K562 (cell line): ENCODE data around the gene VPS16. TPM values are rescaled to one million over a fixed set of nuclear protein-coding genes. Genes with fewer than 3 reads are reported as not detected.

Source experiments
- C11orf30 ChIP-seq: fragments of 450-650 bp; IDR thresholded peaks from 2 replicates; pipeline ENCODE4 v1.6.1; 2016; ENCODE audit warnings: low read depth, mild to moderate bottlenecking
- CHD2 ChIP-seq: IDR thresholded peaks from 2 replicates; pipeline ENCODE4 v1.6.1; 2011; ENCODE audit warnings: low read depth, low read length
- CREB1 ChIP-seq, 2 experiments: sonication (generic) in 1 of 2; formaldehyde crosslinking in 1 of 2; IDR thresholded peaks; 2 replicates each; pipeline versions ENCODE4 v1.6.1 to v1.8.0; 2012 to 2022; ENCODE audit warnings: inconsistent platforms in 1 of 2, mild to moderate bottlenecking in 1 of 2, missing genetic modification reagents in 1 of 2, moderate library complexity in 1 of 2
- CREB3 ChIP-seq: fragments of 450-650 bp; conservative IDR thresholded peaks from 2 replicates; pipeline ENCODE4 v1.6.1; 2016; ENCODE audit warnings: missing genetic modification characterization, low read depth, mild to moderate bottlenecking, missing compliant biosample characterization, moderate library complexity
- CREB5 ChIP-seq: fragments of 250-450 bp; sonication (Bioruptor Pico); IDR thresholded peaks from 2 replicates; pipeline ENCODE4 v1.5.0; 2020; ENCODE audit warnings: mild to moderate bottlenecking
- CSDE1 ChIP-seq, 2 experiments: fragments of 450-650 bp; IDR thresholded peaks; 2 replicates each; pipeline ENCODE4 v1.6.1; 2016; ENCODE audit warnings: mild to moderate bottlenecking in 1 of 2
- ELF4 ChIP-seq: fragments of 450-650 bp; formaldehyde crosslinking; IDR thresholded peaks from 2 replicates; pipeline ENCODE4 v1.4.0; 2022; ENCODE audit warnings: missing genetic modification characterization
- IRF1 ChIP-seq: sonication (generic); formaldehyde crosslinking; IDR thresholded peaks from 2 replicates; pipeline ENCODE4 v1.8.0; 2022; ENCODE audit warnings: missing genetic modification reagents, mild to moderate bottlenecking, borderline replicate concordance
- KAT7 ChIP-seq: sonication (generic); formaldehyde crosslinking; IDR thresholded peaks from 2 replicates; pipeline ENCODE4 v1.8.0; 2022; ENCODE audit warnings: missing genetic modification reagents, mild to moderate bottlenecking, borderline replicate concordance
- MAFG ChIP-seq: fragments of 450-650 bp; conservative IDR thresholded peaks from 2 replicates; pipeline ENCODE4 v1.6.1; 2016; ENCODE audit warnings: missing genetic modification characterization, missing compliant biosample characterization
- MBD1 ChIP-seq: fragments of 250-450 bp; sonication (Bioruptor Pico); IDR thresholded peaks from 2 replicates; pipeline ENCODE4 v1.8.0; 2022; ENCODE audit warnings: inconsistent platforms
- MLX ChIP-seq, 2 experiments: fragments of 450-650 bp in 1 of 2; sonication (generic) in 1 of 2; formaldehyde crosslinking; conservative IDR thresholded peaks; 2 replicates each; pipeline versions ENCODE4 v1.4.0 to v1.8.1; 2020 to 2022; ENCODE audit warnings: mild to moderate bottlenecking in 1 of 2, missing genetic modification reagents in 1 of 2
- MYC ChIP-seq, 2 experiments: fragments of 250-450 bp in 1 of 2; sonication (Bioruptor Pico) in 1 of 2; IDR thresholded peaks; 2 replicates each; pipeline versions ENCODE4 v1.5.1 to v1.6.1; 2012 to 2021; ENCODE audit warnings: low read depth in 2 of 2, borderline replicate concordance in 1 of 2, improper control_type of control experiment in 1 of 2, low read length in 1 of 2, mild to moderate bottlenecking in 1 of 2, moderate library complexity in 1 of 2
- POLR3G ChIP-seq: IDR thresholded peaks from 2 replicates; pipeline ENCODE4 v1.6.1; 2011; ENCODE audit not compliant: insufficient read length, insufficient replicate concordance; ENCODE audit errors: extremely low read depth
- PRMT5 ChIP-seq: sonication (generic); formaldehyde crosslinking; IDR thresholded peaks from 2 replicates; pipeline ENCODE4 v1.5.0; 2020; ENCODE audit warnings: missing genetic modification reagents
- RBM22 ChIP-seq: fragments of 200-400 bp; formaldehyde crosslinking; IDR thresholded peaks from 2 replicates; pipeline ENCODE4 v1.6.1; 2018; ENCODE audit warnings: low read length, low read depth; ENCODE audit not compliant: poor library complexity, severe bottlenecking
- SRF ChIP-seq, 2 experiments: fragments of 250-450, 450-650 bp in 1 of 2; sonication (Bioruptor Pico) in 1 of 2; sonication (generic) in 1 of 2; formaldehyde crosslinking; IDR thresholded peaks; 2 replicates each; pipeline versions ENCODE4 v1.5.0 to v1.5.1; 2020 to 2022; ENCODE audit warnings: mild to moderate bottlenecking in 1 of 2, missing genetic modification reagents in 1 of 2
- ZFP30 ChIP-seq: fragments of 250-450 bp; sonication (Bioruptor Pico); IDR thresholded peaks from 2 replicates; pipeline ENCODE4 v1.8.0; 2022; ENCODE audit warnings: moderate library complexity, mild to moderate bottlenecking, inconsistent platforms, borderline replicate concordance
- ZFPM2 ChIP-seq: fragments of 250-450 bp; sonication (Bioruptor Pico); IDR thresholded peaks from 2 replicates; pipeline ENCODE4 v1.5.1; 2022; ENCODE audit warnings: mild to moderate bottlenecking
- ZFX ChIP-seq: sonication (generic); formaldehyde crosslinking; IDR thresholded peaks from 2 replicates; pipeline ENCODE4 v1.8.0; 2022; ENCODE audit warnings: mild to moderate bottlenecking, missing genetic modification reagents, moderate library complexity
- ZNF146 ChIP-seq: IDR thresholded peaks from one replicate; pipeline ENCODE4 v1.6.1; 2018; ENCODE audit warnings: missing compliant biosample characterization; ENCODE audit not compliant: unreplicated experiment
- polyA plus RNA-seq, 8 experiments: library from polyadenylated mRNA; depleted of rRNA in 4 of 8; stranded (reverse) in 5 of 8; unstranded in 3 of 8; fragments of >200 nt; fragmentation: Nextera tagmentation in 2 of 8; fragmentation: Illumina TruSeq in 1 of 8; extraction: Ambion mirVana in 2 of 8; extraction: Trizol in 1 of 8; gene quantifications; 2 replicates each; pipeline versions ENCODE4 v1.2.1 to v1.2.3, GENCODE V29; 2011 to 2014; ENCODE audit warnings: inconsistent platforms in 1 of 8, missing spikeins in 1 of 8
- total RNA-seq, 7 experiments: library from RNA; depleted of rRNA in 6 of 7; stranded (reverse); fragments of >200 nt in 6 of 7; fragmentation: Illumina TruSeq in 2 of 7; extraction: Trizol in 2 of 7; gene quantifications; 2 replicates each; pipeline versions ENCODE4 v1.2.1 to v1.2.3, GENCODE V29; 2011 to 2021; ENCODE audit warnings: low replicate concordance in 1 of 7

Gene VPS16
- total and polyA plus RNA-seq, 9 of the 15 experiments (the other 6 are each of a cell fraction or from before 2014, with no cell fraction given): 6.8 to 24.7 (median 14.0) TPM

- TF ChIP-seq CREB5 (CRISPR knock-in tag) (no peak), RBM22 (no peak), CSDE1 (IDR thresholded peaks at IDR 0.05) (no peak), MBD1 (peak; percentile 95), POLR3G (no peak), CHD2 (no peak), MAFG (tag) (no peak), CREB3 (no peak), MLX (CRISPR knock-in tag; conservative IDR thresholded peaks at IDR 0.05) (0 out of 4 replicates have a peak, but pooled peaks of 1 of the 2 experiments have one; percentile 30), CREB1 (IDR thresholded peaks at IDR 0.05) (no peak), CREB1 (CRISPR knock-in tag; IDR thresholded peaks at IDR 0.05) (peak; percentile 69; the same call in 1 of the 2 replicates), ZFPM2 (no peak), IRF1 (CRISPR knock-in tag) (no peak), KAT7 (CRISPR knock-in tag) (peak; percentile 81; the same call in 1 of the 2 replicates), ZFX (peak; percentile 96), MYC (IDR thresholded peaks at IDR 0.05; ENCODE audit: low read depth, low read length) (peak; percentile 91), MYC (CRISPR knock-in tag; IDR thresholded peaks at IDR 0.05; ENCODE audit: borderline replicate concordance, low read depth) (no peak; the same call in 1 of the 2 replicates), C11orf30 (peak; percentile 42; the same call in 1 of the 2 replicates), ELF4 (CRISPR knock-in tag) (no peak), SRF (CRISPR knock-in tag; IDR thresholded peaks at IDR 0.05) (no peak), PRMT5 (no peak), ZFP30 (no peak), ZNF146 (CRISPR knock-in tag) (no peak)
These were observed at the start of gene VPS16, which contains the start of gene PCED1A (continued) for GRCh38 chr20:2840138-2840966.
